Right ventricle myocardium superior (tissue), 1 donor: ENCODE measurements around the gene ZNF550. TPM values are rescaled to one million over a fixed set of nuclear protein-coding genes. Genes with fewer than 3 reads are reported as not detected.

ENCODE experiments used
- ATAC-seq: fragments of 200-7000 bp; cut with Tn5 transposase; one replicate; pipeline ENCODE4 v1.9.1; 2020; ENCODE audit warnings: mild to moderate bottlenecking; ENCODE audit not compliant: poor library complexity
- DNase-seq: peaks from one replicate; pipeline ENCODE4 v3.0.0-alpha.2; 2020
- intact Hi-C: fragments of 100-400 bp; cut with DNase I; formaldehyde crosslinking; loops from one replicate; pipeline ENCODE4 v1.11.2; 2022
- long read RNA-seq: library from polyadenylated mRNA; unstranded; transcript quantifications from one replicate; pipeline ENCODE4 v2.0.0, GENCODE V29; 2021
- total RNA-seq: library from RNA; stranded (reverse); fragmentation: NEBNext Ultra II Directional; extraction: Animal tissue kit (Norgen Biotek cat#: 25700); gene quantifications from one replicate; pipeline ENCODE4 v1.2.1, GENCODE V29; 2021
- donor health status: DM: no; HTN: yes; CAD: no; lungs with severe emphysema.

The ZNF550 gene
- 8.0 TPM for total RNA-seq
- long read RNA-seq, full-length matches to known transcripts = 5 of 8 reads
- long read RNA-seq, partial matches to known transcripts = 1 of 8 reads
- long read RNA-seq, other reads (novel, unspliced or antisense) = 2 of 8 reads

DNA sequence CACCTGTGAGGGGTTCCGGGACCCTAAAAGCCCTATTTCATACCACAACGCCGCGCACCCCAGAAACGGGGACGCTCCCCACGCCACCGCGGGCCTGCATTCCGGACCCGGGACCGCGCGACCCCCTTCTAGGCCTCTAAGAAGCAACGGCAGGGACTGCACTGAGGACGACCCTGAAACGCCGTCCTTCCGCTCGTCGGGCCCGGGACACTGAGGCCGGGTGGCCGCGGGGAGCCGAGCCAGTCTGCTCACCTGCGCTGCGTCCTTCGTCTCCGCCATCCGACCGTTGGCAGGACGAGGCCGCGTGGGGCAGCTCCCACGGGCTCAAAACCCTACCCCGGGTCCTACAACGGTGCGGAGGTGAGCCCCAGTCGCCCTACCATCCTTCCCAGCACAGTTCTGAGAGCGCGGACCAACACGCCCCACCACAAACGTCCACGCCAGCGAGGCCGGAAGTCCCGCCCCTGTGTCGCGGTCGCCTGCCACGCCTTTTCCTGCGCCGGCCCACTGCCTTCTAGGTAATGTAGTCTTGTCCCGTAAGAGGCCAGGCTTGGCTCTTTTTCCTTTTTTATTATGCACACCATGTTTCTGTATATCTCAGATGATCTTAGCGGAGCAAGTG, at the start of gene ZNF550:
ZNF550 (minus strand) TSS at position 460 of the 622 bp plus-strand sequence; CDS start at position 279, 181 bp downstream.
- ATAC-seq = peak; percentile 99
- DNase-seq = peak; percentile 96
- intact Hi-C loops = no loop called here

DNA sequence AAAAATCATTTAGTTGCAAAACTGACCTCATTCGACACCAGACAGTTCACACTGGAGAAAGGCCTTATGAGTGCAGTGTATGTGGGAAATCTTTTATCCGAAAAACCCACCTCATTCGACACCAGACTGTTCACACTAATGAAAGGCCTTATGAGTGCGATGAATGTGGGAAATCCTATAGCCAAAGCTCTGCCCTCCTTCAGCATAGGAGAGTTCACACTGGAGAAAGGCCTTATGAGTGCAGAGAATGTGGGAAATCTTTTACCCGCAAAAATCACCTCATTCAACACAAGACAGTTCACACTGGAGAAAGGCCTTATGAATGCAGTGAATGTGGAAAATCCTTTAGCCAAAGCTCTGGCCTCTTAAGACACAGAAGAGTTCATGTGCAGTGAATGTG, 47.3 kb upstream of the ZNF550 start:
- no peak for DNase-seq
- ATAC-seq = no peak

GRCh38 chr19:57599761-57600383, 40.2 kb upstream of the ZNF550 start, which contains the start of gene ZNF530:
ZNF530 (plus strand) TSS chr19:57599885; CDS start chr19:57604346, 4,461 bp downstream.
- intact Hi-C loops = no loop called here
- ATAC-seq = peak; percentile 100

More for the DNA sequence above, 47.3 kb upstream of the ZNF550 start:
- intact Hi-C loops = no loop called here

DNA sequence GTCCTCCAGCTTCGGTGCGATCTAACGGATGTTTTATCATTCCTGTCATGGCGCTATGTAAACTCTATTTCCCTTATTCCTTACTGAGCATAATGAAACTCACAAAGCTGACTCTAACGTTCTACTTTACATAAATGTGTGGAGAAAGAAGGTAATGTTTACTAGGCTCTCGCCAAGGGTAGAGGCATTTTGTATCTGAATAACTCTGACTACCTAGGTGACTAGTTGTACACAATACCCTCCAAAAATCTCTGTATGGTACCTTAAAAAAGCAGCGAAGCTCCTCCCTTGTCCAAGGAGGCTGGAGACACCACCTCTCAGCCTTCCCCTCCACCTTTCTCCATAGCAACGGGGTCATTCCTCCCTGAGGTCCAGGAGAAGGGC, 39.7 kb upstream of the ZNF550 start:
- ATAC-seq (no peak), DNase-seq (no peak)
- intact Hi-C loops = no loop called here

More at GRCh38 chr19:57599761-57600383, 40.2 kb upstream of the ZNF550 start, which contains the start of gene ZNF530:
- peak; percentile 97 for DNase-seq

GRCh38 chr19:57587529-57587928, 27.9 kb upstream of the ZNF550 start:
- no peak for ATAC-seq
- intact Hi-C loops = no loop called here
- no peak for DNase-seq

DNA sequence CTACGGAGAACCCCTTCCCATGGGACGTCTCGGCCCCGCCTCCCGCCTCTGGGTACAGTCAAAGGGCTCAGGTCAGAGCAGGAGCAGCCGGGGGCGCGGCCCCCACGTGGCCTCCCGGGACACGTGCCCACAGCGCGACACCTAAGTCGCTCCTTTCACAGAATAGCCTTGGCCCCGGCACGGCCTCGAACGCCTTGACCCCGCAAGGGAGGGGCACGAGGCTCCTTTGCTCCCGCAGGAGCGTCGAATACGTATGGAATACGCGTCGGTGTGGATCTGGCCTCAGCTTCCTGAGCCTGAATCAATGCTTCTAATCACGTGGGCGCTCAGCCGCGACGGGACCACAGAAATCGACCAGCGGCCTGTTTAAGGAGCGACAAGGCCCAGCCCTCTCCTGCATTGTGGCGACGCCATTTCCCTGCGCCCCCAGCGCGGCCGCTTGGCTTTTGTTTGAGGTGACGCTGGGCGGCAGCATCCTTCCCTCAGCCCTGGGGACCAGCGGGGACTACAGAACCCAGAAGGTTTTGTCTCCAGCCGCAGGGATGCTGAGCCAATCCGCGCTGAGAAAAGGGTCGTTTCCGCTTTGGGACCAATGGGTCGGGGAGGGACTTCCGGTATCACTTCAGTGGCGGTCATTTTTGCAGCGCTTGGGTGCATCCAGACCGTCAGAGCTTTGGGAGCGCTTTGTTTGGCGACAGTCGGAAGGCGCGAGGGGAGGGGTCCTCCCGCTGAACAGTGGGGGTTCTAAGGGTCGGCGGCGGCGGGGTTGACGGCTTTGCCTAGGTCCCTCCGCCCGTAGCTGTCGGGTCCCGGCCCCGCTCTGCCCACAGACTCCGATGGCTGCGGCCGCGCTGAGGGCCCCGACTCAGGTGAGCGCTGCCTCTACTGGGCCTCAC, 24.1 kb upstream of the ZNF550 start, which contains the start of gene ZIK1:
ZIK1 (plus strand) TSS at position 625 of the 896 bp plus-strand sequence; CDS start at position 837, 212 bp downstream.
- intact Hi-C loops = no loop called here
- ATAC-seq = peak; percentile 95

GRCh38 chr19:57583104-57583520, 23.4 kb upstream of the ZNF550 start:
- ATAC-seq (no peak), DNase-seq (no peak)
- intact Hi-C loops = no loop called here

More for the DNA sequence above, 24.1 kb upstream of the ZNF550 start, which contains the start of gene ZIK1:
- DNase-seq = peak; percentile 93

DNA sequence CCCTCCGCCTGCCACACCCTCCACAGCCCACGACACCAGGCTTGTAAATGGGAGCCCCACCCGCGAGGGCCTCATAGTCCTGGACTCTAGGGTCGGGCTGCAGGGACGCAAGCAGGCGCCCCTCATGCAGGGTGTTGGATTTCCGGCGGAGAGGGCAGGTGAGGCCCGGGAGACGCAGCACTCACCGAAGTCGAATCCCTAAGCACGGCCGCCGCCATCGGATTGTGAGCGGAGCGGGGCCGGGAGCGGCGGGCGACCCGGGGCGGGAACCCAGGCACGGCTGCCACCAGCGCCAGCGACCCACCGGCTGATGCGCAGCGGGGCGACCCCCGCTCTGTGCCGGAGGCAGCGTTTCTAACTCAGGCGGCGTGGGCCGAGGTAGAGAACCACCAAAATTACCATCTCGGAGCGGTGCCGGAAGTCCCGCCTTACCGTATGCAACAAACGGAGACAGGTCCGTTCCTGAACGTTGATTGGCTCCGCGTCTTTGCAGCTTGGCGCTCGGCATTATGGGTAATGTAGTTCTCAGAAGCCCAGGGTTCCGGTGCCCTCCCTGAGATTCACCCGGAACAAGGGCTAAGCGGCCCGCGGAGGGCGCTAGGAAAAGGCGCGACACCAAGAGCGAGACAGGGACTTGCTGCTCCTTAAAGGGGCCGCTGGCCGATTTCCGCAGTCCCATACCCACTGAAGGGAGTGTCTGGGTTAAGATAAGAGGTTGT, 19.0 kb upstream of the ZNF550 start, which contains the start of gene ZNF416:
ZNF416 (minus strand) TSS at position 425 of the 719 bp plus-strand sequence; CDS start at position 218, 207 bp downstream.
- intact Hi-C loops = no loop called here
- ATAC-seq (peak; percentile 99), DNase-seq (peak; percentile 97)

DNA sequence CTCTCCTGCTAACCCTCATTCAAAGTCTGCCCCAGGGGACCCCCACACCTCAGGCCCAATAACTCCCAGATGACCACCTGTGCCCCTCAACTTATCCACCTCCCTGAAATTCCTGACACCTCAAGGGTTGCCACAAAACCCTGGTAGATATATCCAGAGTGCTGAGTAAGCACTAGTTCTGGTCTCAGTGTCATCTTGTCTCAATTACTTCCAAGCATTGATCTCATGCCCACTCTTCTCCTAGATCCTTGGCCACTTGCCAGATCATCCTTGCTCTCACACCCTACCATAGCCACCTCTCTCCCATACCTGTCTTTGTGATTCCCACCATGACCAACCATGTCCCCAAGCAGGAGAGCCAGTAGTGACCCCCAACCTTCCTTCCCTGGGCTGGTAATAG, 17.0 kb upstream of the ZNF550 start:
- ATAC-seq = no peak
- no peak for DNase-seq
- intact Hi-C loops = no loop called here

- intact Hi-C loops = no loop called here
- ATAC-seq (no peak), DNase-seq (no peak)
These were observed 12.8 kb upstream of the ZNF550 start for GRCh38 chr19:57572415-57572947.

DNA sequence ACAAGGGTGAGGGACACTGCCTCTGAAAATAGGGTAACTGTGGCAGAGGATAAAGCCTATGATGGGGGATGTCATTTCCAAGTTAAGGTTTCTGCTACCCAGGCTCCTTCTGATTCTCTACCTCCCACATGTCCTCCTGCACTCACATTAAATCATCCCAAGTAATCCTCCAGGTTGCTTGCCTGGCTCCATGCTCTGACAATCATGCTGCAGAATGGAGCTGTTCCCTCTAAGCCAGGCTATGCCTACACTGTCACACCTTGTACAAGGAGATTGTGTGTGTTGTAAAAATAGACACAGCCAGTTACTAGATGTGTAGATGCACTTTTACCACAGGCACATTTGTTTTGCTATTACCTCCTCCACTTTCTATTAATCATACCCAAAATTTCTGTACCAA, 11.0 kb upstream of the ZNF550 start:
- intact Hi-C loops = no loop called here
- no peak for DNase-seq
- ATAC-seq = no peak

- intact Hi-C loops = no loop called here
These were observed 7.0 kb upstream of the ZNF550 start for GRCh38 chr19:57566396-57567265.

DNA sequence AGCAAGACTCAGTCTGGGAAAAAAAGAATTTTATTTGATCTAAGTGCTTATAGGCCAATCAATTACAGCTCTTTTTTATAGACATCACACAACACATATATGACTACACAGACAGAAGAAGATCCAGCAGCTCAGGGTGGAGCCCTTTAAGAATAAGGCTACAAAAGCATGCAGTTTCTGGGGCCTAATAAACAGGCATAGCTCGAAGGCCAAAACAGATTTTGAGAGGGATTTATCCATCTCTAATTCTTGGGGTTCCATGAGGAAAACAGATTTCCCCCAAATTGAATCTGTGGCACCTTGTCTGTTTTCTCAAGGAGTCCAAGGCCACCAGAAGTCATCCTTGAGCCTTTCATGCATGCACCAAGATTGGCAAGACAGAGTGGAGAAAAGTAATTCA, 3.9 kb upstream of the ZNF550 start:
- intact Hi-C loops = no loop called here
- ATAC-seq (no peak), DNase-seq (no peak)

More at GRCh38 chr19:57566396-57567265, 7.0 kb upstream of the ZNF550 start:
- no peak for ATAC-seq
- DNase-seq = no peak

DNA sequence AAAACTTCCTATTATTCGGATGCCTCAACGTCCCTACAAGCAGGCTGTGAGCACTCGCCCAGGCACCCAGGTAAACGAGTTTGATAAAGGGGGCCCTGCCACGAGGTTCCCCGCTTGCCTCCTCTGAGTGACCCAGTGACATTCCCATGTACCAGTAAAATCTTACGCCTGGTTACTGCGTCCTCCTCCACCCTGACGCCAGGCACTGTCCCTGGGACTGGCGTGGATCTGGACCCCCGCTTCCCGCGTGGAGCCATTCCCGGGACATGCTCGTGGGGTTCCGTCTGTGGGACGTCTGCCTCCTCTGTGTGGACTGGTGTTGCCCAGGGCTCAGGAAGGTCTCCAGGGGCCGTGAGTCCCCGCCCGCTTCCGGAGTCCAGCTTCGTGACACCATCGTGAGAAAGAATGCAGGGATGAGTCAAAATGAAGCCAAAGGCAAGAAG, 407 bp upstream of the ZNF550 start:
- DNase-seq (peak; percentile 50), ATAC-seq (peak; percentile 48)
- intact Hi-C loops = no loop called here

DNA sequence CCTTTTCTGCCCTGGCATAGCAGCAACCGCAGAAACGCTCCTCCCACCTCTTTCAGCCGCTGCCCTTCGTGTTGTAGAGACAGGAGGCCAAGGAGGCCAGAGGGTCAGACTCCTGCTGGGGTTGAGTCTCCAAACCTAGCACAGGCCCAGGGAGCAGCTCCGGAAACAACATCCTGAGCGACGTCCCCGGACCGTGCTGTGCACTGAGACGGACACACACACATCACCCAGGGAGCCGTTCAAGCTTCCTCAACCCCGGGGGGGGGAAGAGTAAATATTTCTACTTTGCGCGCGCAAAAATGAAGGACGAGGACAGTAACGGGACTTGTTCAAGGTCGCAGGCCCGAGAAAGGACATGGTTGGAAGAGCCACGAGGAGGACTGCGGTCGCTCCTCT, 657 bp downstream of the ZNF550 start:
- DNase-seq = peak; percentile 46
- peak; percentile 60 for ATAC-seq
- intact Hi-C loops = no loop called here

- peak; percentile 14 for ATAC-seq
- intact Hi-C loops = no loop called here
- DNase-seq = no peak
These were observed 1.1 kb downstream of the ZNF550 start for GRCh38 chr19:57558525-57558924.

DNA sequence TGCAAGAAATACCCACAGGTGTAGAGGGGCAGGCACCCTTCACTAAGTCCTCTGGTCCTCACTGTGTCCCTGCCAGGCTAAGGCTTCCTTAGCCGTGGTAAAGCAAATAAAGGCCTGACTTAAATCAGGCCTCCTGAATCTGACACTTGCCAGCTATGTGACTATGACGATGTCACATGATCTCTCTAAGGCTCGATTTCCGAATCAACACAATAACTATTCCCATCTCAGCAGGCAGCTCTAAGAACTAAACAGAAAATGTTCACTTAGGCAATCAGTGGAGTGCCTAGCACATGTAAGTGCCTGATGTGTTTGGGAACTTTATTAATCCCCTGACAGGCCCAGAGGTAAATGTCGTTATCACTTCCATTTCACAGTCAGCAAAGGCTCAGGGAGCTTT, 2.0 kb downstream of the ZNF550 start:
- ATAC-seq = no peak
- intact Hi-C loops = no loop called here
- no peak for DNase-seq
